Epithelial cell of prostate (primary cell): ENCODE data around the gene GMIP.
A peak's percentile ranks its signal among the peaks of the same experiment; 100 is the strongest.
"Not testable (repeated sequence)": the region's sequence is repeated elsewhere in the genome, so short reads cannot be mapped to it uniquely, and the experiment has no call there.

Experiments
- DNase-seq: peaks from one replicate; pipeline ENCODE4 v3.0.0-alpha.2; 2011; ENCODE audit warnings: low read depth, low spot score
- H3K27ac ChIP-seq: fragments of 450-650 bp; 2 replicates; pipeline ENCODE4 v1.5.1; 2017; ENCODE audit warnings: mild to moderate bottlenecking

GMIP gene

DNA sequence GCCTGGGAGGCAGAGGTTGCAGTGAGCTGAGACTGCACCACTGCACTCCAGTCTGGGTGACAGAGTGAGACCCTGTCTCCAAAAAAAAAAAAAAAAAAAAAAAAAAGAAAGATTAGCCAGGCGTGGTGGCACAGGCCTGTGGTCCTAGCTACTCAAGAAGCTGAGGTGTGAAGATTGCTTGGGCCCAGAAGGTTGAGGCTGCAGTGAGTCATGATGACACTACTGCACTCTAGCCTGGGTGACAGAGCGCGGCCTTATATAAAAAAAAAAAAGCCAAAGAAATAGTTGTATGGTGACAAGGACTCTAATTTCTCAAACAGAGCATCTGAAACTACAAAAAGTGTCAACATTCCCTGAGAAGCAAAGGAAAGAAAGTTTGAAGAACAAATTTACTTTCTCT lies 28.4 kb downstream of the GMIP start:
- peak overlapping the region; percentile 9 for H3K27ac ChIP-seq
- no peak for DNase-seq

DNA sequence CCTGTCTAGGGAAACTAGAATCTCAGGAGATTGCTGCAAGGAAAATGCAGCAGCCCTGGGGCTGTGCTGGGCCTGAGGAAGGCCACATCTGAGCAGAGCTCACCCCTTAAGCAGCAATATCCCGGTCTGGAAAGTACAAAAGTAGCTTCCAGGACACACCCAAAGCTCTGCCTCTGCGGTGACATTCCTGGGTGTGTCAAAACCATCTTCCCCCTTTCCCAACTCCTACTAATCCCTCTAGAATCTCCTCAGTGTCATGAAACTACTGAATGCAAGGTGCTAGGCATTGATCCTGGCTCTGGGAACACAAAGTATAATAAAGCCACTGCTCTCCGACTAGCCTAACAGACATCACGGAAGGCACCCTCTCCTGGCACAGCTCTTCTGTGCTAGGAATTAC lies 30.0 kb downstream of the GMIP start:
- DNase-seq: no peak
- peak overlapping the region; percentile 49 for H3K27ac ChIP-seq

- no peak overlapping the region for H3K27ac ChIP-seq
- no peak for DNase-seq
Observed at GRCh38 chr19:19610376-19611202, 32.9 kb downstream of the GMIP start.

GRCh38 chr19:19606686-19607085 lies 36.8 kb downstream of the GMIP start:
- DNase-seq: not testable (repeated sequence)
- H3K27ac ChIP-seq: peak overlapping the region; percentile 32

- peak overlapping the region; percentile 32 for H3K27ac ChIP-seq
- DNase-seq: peak; percentile 94
Observed at GRCh38 chr19:19606021-19606420, 37.4 kb downstream of the GMIP start.

DNA sequence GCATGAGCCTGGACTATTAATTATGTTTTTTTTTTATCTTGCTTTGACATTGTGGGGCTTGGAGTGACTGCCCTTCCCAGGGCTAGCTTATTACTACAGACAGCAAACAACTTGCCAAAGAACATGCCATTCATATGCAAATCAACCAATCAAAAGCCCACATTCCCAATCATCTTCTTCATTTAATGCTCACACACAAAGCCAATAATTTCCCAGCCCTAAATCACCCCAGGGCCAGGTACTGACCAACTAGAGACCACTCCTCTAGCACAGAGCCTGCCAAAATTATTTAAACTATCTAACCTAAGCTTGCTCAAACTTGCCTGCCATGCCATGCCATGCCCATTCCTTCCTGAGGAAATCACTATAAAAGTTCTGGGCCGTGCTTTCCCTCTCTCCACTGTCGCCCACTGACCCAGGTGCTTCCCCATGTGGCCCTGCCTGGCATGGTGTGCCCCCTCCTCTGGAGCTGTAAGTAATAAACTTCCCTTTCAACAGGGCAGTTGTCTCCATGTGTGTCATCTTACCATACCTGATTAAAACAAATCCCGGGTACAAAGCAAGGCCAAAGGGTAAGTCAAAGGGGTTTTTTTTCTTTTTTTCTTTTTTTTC lies 40.6 kb downstream of the GMIP start:
- H3K27ac ChIP-seq: peak overlapping the region; percentile 66

GRCh38 chr19:19602136-19602712 lies 41.2 kb downstream of the GMIP start:
- peak overlapping the region; percentile 66 for H3K27ac ChIP-seq
- no peak for DNase-seq

More for the DNA sequence above, 40.6 kb downstream of the GMIP start:
- DNase-seq: no peak

- no peak overlapping the region for H3K27ac ChIP-seq
Observed at GRCh38 chr19:19600793-19601330, 42.6 kb downstream of the GMIP start.

GRCh38 chr19:19598728-19599451 lies 44.6 kb downstream of the GMIP start:
- not testable (repeated sequence) for DNase-seq, H3K27ac ChIP-seq

More at GRCh38 chr19:19600793-19601330, 42.6 kb downstream of the GMIP start:
- no peak for DNase-seq

DNA sequence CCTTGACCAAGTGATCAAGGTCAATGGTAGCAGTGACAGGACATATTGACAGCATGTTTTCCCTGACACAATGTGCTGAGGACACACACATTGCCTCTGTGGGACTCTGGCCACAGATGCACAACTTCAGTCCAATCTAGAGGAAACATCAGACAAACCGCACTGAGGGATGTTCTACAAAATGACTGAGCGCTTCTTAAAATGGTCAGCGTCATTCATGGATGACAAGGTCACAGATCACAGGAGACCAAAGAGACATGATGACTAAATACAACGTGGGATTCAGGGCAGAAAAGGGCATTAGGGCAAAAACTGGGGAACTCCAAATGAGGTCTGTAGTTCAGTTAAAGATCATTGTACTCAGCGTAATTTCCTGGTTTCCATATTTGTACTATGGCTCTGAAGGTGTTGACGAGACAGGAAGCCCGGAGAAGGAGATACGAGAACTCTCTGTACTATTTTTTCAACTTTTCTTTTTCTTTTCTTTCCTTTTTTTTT lies 45.6 kb downstream of the GMIP start:
- no peak overlapping the region for H3K27ac ChIP-seq
- no peak for DNase-seq

DNA sequence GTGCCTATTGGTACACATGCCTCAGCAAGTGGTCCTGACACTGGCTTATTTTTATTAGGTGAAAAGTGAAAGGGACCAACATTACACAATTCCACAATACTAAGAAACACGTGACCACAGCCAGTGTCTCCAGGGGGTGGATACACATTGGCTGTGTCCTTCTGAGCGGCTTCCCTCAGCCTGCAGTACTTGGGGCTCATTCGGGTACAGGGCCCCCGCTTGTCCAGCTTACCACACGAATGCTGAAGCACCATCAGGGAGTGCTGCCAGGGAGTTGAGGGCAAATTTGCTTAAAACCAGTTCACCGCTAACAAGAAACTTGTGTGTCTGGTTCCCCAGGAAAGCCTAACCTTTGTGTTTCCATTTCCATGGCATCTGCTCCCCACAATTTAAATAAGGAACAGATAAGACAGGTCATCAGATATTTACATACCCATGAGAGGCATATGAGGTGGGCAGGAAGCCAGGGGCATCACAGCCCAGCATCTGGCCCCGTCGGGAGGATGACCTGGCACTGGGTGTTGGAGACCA lies 48.2 kb downstream of the GMIP start:
- H3K27ac ChIP-seq: no peak overlapping the region
- no peak for DNase-seq

DNA sequence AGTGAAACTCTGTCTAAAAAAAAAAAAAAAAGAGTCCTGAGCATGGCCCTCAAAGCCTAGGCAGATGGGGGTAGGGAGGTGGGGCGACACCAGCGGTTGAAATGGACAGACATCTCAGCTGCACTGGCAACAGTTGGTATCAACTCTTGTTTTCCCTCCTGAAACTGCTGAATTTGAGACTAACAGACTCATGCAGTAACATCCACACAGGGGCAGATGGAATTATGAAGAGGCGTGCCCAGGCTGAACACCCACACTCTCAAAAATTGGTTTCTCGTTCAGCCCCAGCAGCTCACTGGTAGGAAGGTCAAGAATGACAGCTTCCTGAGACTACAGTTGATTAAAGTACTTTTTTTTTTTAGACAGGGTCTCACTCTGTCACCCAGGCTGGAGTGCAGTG lies 49.1 kb downstream of the GMIP start:
- H3K27ac ChIP-seq: no peak overlapping the region
- DNase-seq: no peak

- no peak overlapping the region for H3K27ac ChIP-seq
- no peak for DNase-seq
Observed at GRCh38 chr19:19592690-19593089, 50.8 kb downstream of the GMIP start.

- H3K27ac ChIP-seq: peak overlapping the region; percentile 84
Observed at GRCh38 chr19:19591133-19591825, 52.2 kb downstream of the GMIP start.

GRCh38 chr19:19588546-19588945 lies 54.9 kb downstream of the GMIP start:
- peak overlapping the region; percentile 51 for H3K27ac ChIP-seq
- no peak for DNase-seq

More at GRCh38 chr19:19591133-19591825, 52.2 kb downstream of the GMIP start:
- peak; percentile 93 for DNase-seq

- DNase-seq: no peak
- H3K27ac ChIP-seq: no peak overlapping the region
Observed at GRCh38 chr19:19587771-19588170, 55.7 kb downstream of the GMIP start.

- no peak overlapping the region for H3K27ac ChIP-seq
- DNase-seq: no peak
Observed at GRCh38 chr19:19584356-19584755, 59.1 kb downstream of the GMIP start.

DNA sequence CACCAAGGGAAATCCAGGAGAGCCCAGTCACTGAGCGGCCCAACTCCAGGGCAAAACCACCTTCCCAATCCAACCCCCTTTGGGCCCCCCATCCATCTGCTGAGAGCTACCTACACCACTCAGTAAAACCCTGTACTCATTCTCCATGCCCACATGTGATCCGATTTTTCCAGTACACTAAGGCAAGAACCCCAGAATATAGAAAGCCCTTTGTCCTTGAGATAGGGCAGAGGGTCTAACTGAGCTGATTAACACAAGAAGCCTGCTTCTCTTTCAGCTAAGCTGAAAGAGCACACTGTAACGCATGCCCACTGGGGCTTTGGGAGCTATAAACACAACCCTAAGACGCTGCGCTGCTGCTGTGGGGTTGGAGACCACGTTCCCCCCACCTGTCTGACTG lies 61.0 kb downstream of the GMIP start:
- H3K27ac ChIP-seq: no peak overlapping the region
- DNase-seq: no peak

DNA sequence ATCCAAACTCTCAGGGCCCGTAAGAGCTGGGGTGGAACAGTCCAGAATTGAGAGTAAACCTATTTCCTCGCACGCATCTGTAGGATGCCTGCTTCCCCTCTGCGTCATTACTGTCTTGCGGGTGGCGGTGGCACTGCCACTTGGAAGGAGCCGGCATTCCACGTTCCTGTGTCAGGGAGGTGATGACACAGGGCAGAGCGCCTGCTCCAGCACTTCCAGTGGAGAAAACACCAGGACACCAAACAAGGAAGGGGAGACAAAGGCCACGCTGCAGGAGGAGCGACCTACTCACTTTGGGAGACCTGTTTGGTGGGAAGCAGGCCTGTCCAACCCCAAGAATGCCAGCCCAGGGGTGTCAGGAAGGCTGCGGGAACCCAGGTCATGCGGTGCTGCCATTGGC lies 62.1 kb downstream of the GMIP start:
- no peak for DNase-seq
- H3K27ac ChIP-seq: no peak overlapping the region
